GM18511 (cell line): ENCODE results near the gene CNOT10.

ENCODE experiments used
- ATAC-seq: cut with Tn5 transposase; IDR thresholded peaks from one replicate; pipeline ENCODE4 v1.9.1; 2021; ENCODE audit warnings: mild to moderate bottlenecking, moderate library complexity; ENCODE audit not compliant: unreplicated experiment

Gene CNOT10

GRCh38 chr3:32816439-32817256, 131.7 kb downstream of the CNOT10 start:
- ATAC-seq = no peak

DNA sequence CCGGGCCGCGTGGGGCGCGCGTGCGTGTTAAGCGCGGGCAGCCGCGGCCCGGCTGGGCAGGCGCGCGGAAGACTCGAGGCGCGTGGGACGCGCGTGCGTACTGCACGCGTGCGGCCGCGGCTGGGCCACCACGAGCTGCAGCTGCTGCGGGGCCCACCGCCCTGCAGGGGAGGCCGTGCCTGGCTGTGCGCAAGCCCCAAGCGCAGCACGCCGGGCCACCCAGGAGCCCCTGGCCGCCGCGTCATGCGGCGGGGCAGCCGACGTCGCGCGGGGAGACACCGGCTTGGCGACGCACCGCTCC, 132.2 kb downstream of the CNOT10 start:
- ATAC-seq = no peak

DNA sequence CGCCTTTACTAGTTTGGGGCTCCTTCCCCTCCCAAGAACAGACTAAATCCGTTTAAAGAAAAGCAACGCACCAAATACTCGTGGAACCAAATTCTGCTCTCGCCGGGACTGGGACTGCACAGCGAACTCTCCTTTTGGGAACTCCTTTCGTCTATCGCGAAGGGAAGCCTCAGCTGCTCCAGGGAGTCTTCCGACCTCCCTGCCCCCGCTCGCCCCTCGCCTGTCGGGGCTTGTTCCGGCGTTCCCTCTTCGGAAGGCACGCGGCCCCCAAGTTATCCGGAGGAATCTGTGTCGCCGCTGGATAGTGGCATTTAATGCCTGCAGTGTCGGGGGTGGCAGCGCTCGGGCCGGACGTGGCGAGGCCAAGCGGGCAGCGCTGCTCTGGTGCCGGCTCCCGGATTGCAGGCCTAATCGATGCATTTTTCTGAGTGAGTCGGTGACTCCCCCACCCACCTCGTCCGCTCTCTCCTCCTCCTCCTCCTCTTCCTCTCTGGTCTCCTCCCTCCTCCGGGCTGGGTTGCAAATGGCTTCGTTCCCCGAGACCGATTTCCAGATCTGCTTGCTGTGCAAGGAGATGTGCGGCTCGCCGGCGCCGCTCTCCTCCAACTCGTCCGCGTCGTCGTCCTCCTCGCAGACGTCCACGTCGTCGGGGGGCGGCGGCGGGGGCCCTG, 132.7 kb downstream of the CNOT10 start, which contains the start of gene TRIM71:
TSS of gene TRIM71 (plus strand) at position 440 of the 671 bp plus-strand sequence. CDS start at position 524, 84 bp downstream.
- no peak for ATAC-seq

DNA sequence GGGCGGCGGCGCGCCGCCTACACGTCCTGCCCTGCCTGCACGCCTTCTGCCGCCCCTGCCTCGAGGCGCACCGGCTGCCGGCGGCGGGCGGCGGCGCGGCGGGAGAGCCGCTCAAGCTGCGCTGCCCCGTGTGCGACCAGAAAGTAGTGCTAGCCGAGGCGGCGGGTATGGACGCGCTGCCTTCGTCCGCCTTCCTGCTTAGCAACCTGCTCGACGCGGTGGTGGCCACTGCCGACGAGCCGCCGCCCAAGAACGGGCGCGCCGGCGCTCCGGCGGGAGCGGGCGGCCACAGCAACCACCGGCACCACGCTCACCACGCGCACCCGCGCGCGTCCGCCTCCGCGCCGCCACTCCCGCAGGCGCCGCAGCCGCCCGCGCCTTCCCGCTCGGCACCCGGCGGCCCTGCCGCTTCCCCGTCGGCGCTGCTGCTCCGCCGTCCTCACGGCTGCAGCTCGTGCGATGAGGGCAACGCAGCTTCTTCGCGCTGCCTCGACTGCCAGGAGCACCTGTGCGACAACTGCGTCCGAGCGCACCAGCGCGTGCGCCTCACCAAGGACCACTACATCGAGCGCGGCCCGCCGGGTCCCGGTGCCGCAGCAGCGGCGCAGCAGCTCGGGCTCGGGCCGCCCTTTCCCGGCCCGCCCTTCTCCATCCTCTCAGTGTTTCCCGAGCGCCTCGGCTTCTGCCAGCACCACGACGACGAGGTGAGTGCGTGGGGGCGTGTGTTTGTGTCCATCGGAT, 133.4 kb downstream of the CNOT10 start:
- ATAC-seq = no peak

GRCh38 chr3:32818970-32819511, 134.1 kb downstream of the CNOT10 start:
- no peak for ATAC-seq

DNA sequence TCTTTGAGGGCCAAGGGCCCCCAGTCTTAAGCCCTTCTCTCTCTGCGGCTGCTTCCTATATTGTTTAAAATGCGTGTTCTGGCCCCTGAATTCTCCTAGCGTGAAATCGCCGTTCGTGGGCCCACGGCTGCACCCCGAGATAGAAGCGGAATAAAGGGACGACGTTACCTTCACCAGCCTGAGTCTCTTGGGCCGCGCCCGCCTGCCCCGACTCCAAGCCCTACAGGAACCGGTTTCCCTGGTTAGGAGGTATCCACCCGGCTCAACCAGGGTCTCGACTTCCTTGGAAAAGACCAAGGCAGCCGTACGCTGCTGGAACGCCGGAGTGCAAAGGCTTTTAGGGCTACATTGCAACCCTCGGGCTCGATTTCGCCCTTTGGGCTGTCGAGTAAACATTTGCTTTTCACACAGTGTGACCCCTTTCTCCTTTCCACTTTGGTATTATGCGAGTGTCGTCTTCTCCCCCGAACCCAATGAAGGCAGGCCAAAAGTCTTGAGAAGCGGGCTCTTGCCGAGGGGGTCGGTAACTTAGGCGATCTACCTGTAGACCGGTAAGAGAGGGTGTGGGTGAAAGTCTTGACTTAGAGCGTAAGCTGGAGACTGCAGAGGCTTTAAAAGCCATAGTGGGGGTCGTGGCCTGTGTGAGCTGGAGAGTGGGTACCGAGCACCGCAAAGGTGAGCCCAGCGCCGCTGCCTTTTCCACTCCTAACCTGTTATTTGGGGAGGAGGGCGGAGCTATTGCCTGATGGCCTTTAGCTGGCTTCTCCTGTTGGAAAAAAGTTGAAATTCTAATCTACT, 134.8 kb downstream of the CNOT10 start:
- ATAC-seq = no peak

- no peak for ATAC-seq
These were observed 135.4 kb downstream of the CNOT10 start for GRCh38 chr3:32820430-32820829.

DNA sequence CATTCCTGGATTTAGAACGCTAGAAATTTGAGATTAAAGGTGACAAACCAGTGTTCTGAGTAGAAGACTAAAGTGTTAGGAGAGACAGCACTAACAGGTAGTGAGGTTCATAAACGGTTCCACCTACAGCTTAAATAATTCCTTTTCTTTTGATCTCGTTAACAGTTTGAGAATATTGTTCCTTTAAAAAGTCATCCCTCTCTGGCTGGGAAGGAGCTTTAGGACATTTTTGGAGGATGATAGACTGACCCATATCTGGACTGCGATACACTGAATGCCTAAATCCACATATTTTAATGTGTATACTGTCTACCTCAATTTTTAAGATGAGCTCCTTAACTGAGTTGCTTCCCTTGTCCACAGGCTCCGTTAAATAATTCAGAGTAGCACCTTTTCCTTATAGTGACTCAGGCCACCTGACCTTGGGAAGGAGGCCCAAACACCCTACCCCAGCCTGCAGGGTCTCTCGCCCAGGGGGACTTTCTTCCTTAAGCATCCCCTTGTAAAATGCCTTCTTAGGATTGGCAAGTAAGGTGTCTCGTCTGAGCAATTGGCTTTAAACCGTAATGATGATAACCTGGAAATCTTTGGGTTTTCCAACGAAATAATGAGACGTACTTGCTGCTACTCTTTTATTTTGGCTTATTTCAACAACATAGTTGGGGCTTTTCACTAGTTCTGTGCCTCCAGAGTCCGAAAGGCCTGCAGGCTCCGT, 136.1 kb downstream of the CNOT10 start:
- no peak for ATAC-seq

DNA sequence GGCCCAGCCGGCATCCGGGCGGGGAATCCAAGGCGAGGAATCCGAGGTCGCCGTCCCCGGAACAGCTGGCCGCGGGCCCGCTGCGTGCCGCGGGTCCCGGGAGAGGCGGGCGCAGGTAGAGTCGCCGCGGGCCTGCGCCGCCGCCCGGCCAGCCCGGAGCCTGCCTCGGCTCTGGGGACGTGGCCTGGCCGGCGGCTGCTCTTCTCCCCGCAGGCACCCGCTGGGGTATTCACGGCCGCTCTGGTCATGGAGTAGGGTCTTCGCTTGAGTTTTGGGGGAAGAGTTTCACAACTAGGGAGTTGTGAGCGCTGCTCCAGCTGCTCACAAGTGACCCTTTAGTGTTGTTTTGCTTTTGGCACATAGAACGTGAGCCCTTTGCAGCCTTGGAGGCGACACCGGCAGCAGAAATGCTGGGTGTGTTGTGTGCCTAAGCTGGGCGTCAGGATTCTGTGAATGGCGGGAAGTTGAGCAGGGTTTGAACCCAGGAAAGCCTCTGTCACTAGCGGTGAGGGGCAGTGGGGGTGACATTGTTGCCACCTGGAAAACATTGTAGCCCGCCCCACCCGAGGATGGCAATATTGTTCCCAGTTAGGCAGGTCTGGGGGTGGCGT, 136.8 kb downstream of the CNOT10 start:
- no peak for ATAC-seq

- no peak for ATAC-seq
These were observed 137.9 kb downstream of the CNOT10 start for GRCh38 chr3:32822609-32823498.
